Endothelial cell of umbilical vein (primary cell): ENCODE results near the gene ZNF264.

Experiments
- EZH2 ChIP-seq: IDR thresholded peaks from 2 replicates; pipeline ENCODE4 v1.6.1; 2012; ENCODE audit warnings: borderline replicate concordance, low read depth, mild to moderate bottlenecking, moderate library complexity, low read length, inconsistent platforms; ENCODE audit not compliant: severe bottlenecking
- POLR2A ChIP-seq: IDR thresholded peaks from 2 replicates; pipeline ENCODE4 v1.6.1; 2012; ENCODE audit warnings: low read depth, mild to moderate bottlenecking, control low read depth, low read length
- TF ChIP-seq, protein P1 (sequence below), 2 donors: IDR thresholded peaks; 1 replicate in 1 of 2; 2 replicates in 1 of 2; pipeline ENCODE4 v1.5.1; 2011; ENCODE audit warnings: low read length in 2 of 2, mild to moderate bottlenecking in 2 of 2, moderate library complexity in 2 of 2, control low read depth in 1 of 2, inconsistent platforms in 1 of 2, low read depth in 1 of 2; ENCODE audit not compliant: insufficient read depth in 1 of 2; ENCODE audit errors: extremely low read depth in 1 of 2

DNA sequence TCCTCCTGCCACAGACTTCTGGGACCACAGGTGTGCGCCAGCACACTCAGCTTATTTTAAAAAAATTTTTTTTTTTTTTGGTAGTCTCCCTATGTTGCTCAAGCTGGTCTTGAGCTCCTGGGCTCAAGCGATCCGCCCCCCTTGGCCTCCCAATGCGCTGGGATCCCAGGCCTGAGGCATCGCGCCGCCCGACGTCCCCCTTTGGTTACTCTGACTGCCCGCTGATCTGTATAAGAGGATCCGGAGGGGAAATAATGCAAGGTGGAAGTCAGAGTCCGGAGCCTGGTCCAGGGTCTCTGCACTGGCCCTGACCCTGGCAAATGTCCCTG lies 48.6 kb downstream of the ZNF264 start:
- TF ChIP-seq, protein P1, sequence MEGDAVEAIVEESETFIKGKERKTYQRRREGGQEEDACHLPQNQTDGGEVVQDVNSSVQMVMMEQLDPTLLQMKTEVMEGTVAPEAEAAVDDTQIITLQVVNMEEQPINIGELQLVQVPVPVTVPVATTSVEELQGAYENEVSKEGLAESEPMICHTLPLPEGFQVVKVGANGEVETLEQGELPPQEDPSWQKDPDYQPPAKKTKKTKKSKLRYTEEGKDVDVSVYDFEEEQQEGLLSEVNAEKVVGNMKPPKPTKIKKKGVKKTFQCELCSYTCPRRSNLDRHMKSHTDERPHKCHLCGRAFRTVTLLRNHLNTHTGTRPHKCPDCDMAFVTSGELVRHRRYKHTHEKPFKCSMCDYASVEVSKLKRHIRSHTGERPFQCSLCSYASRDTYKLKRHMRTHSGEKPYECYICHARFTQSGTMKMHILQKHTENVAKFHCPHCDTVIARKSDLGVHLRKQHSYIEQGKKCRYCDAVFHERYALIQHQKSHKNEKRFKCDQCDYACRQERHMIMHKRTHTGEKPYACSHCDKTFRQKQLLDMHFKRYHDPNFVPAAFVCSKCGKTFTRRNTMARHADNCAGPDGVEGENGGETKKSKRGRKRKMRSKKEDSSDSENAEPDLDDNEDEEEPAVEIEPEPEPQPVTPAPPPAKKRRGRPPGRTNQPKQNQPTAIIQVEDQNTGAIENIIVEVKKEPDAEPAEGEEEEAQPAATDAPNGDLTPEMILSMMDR (IDR thresholded peaks at IDR 0.05; ENCODE audit: extremely low read depth in 1 of 2, insufficient read depth in 1 of 2, low read depth in 1 of 2, low read length in 2 of 2): no peak
- TF ChIP-seq EZH2 (no peak), POLR2A (no peak)
